HG03159 (cell line): ENCODE data around the gene RIPK1.
"Not testable (repeated sequence)": the region's sequence is repeated elsewhere in the genome, so short reads cannot be mapped to it uniquely, and the experiment has no call there.

ENCODE experiments used
- ATAC-seq: cut with Tn5 transposase; IDR thresholded peaks from one replicate; pipeline ENCODE4 v1.9.1; 2021; ENCODE audit warnings: mild to moderate bottlenecking, moderate library complexity; ENCODE audit not compliant: unreplicated experiment

RIPK1 gene

GRCh38 chr6:3133515-3133914, 65.2 kb downstream of the RIPK1 start:
- no peak for ATAC-seq

DNA sequence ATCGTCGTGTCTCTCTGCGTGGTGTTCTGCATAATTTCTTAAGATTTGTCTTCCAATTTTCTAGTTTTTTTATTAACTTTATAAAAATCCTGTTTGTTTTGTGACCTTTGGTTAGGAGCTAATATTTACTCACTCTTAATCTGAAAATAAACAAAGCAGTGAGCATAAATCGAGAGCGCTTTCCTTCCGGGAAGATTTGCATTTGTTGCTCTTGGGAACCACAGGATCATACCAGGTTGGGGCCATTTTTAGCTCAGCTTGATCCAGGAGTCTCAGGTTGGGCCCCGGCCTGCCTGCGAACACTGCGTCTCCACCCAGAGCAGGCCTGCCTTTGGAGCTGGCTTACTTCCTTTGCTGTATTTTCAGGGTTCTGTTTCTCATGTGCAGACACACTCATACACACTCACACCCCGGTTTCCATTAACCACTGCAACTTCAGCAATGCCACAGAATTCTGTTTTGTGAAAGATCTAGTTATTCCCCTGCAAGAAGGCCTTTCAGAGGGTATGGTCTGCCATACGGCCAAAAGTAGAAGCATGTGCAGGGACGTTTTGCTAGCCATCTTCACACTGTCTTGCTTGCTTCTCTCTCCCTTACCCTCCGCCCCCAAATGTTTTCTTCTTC, 67.5 kb downstream of the RIPK1 start:
- no peak for ATAC-seq

GRCh38 chr6:3136292-3137011, 68.2 kb downstream of the RIPK1 start:
- no peak for ATAC-seq

- ATAC-seq = no peak
These were observed 68.9 kb downstream of the RIPK1 start for GRCh38 chr6:3137057-3137777.

- ATAC-seq = not testable (repeated sequence)
These were observed 69.6 kb downstream of the RIPK1 start for GRCh38 chr6:3137873-3138272.

DNA sequence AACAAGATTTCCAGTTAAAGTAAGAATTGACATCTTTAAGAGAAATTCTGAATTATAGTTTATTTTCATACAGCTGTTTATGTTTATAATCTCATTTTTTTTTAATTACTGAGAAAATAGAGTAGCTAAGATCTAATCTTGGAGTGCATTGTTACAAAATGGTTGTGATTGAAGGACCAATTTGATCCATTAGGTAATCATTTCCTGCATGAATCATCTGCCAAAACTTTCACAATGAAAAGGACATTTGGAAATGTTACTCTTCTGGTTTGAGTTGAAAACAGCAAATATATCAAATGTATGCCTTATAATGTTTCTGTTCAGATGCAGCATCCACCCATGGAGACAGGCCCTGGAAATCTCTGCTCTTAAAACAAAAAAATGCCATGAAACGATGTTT, 70.0 kb downstream of the RIPK1 start:
- ATAC-seq = no peak

- ATAC-seq = no peak
These were observed 71.0 kb downstream of the RIPK1 start for GRCh38 chr6:3139090-3139903.

DNA sequence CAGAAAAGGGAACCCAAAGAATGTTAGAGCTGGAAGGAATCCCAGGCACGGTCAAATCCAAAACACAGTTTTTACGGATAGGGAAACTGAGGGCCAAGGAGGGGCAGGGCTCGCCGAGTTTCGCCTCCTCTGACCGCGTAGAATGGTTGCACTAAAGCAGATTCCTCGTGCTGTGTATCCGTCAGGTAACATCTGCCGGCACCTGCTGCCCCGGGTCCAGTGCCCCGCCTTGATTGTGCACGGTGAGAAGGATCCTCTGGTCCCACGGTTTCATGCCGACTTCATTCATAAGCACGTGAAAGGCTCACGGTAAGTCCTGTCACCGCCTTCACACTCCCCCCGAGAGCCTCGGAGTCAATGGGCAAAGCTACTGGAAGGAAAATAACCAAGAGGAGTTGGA, 71.9 kb downstream of the RIPK1 start:
- ATAC-seq = no peak

DNA sequence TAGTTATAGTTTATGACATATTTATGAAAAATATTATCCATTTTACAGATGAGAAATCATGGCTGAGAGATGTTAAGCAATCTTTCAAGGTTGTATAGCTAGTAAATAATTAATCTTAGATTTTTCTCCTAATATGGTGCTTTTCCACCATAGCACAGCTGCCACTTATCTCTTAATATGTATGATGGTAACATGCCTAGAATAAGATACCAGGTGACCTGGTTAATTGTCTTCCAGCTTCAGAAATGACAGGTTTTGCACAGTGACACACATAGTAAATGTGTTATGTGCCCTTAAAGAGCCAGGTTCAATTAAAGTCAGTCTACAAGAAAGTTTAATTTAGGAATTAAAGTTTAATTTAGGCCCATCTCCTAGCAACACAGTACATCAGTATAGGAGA, 74.2 kb downstream of the RIPK1 start:
- no peak for ATAC-seq

DNA sequence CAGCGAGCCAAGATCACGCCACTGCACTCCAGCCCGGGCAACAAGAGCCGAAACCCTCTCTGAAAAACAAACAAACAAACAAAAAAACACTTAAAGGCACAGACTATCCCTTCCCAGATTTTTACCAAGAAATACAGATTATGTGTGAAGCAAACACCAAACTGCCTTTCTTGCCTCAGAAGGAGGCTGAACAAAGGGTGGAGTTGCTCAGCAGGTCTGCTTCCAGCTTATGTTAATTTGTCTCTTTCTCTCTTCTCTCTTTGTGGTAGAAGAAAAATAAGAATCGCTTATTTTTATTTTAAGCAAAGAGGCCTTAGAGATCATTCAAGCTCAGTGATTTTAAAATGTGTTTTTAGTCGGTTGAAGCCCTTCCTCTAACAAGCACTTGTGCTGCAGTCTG, 74.9 kb downstream of the RIPK1 start:
- no peak for ATAC-seq

- ATAC-seq = no peak
These were observed 76.3 kb downstream of the RIPK1 start for GRCh38 chr6:3144571-3144970.

- ATAC-seq = no peak
These were observed 79.8 kb downstream of the RIPK1 start for GRCh38 chr6:3147914-3148757.

DNA sequence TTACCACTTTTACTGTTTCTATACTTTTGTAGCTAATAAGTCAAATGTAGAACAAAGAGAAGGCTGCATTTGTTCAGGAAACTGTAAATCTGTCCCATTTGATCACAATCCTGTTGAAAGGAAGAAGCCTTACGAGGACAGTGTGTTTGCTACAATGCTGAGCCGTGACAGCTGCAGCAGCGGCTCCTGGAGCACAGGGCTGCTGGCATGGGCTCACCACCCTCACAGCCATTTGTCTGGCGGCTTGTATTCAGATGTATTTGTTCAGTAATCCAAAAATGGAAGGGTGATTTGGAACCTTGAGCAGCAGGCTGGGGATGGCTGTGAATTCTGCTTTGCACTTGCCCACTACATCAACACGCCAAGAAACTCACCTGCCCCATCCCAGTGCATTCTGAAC, 83.4 kb downstream of the RIPK1 start:
- no peak for ATAC-seq

DNA sequence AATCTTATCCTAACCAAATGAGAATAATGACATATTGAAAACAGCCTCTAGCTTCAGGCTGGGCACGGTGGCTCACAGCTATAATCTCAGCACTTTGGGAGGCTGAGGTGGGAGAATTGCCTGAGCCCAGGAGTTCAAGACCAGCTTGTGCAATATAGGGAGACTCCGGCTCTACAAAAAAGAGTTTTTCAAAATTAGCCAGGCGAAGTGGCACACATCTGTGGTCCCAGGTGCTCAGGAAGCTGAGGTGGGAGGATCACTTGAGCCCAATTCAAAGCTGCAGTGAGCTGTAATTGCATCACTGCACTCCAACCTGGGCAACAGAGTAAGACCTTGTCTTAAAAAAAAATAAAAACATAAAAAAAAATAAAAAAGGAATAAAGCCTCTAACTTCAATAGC, 84.4 kb downstream of the RIPK1 start:
- no peak for ATAC-seq

DNA sequence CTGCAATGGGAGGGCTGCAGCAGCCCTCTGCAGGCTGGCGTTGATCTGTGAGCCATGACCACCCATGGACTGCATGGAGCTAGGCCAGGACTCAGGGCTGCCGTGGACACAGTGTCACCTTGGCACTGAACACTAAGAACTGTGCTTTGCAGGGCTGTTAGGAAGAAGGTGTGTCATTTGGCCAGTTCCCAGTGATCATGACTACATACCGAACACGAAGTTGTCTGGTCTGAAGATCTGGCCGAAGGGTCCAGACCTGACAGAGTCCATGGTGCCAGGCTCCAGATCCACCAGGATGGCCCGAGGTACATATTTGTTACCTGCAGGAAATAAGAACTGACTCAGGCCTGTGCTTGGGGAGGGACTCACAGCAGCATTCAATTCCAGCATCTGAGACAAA, 87.1 kb downstream of the RIPK1 start:
- not testable (repeated sequence) for ATAC-seq

DNA sequence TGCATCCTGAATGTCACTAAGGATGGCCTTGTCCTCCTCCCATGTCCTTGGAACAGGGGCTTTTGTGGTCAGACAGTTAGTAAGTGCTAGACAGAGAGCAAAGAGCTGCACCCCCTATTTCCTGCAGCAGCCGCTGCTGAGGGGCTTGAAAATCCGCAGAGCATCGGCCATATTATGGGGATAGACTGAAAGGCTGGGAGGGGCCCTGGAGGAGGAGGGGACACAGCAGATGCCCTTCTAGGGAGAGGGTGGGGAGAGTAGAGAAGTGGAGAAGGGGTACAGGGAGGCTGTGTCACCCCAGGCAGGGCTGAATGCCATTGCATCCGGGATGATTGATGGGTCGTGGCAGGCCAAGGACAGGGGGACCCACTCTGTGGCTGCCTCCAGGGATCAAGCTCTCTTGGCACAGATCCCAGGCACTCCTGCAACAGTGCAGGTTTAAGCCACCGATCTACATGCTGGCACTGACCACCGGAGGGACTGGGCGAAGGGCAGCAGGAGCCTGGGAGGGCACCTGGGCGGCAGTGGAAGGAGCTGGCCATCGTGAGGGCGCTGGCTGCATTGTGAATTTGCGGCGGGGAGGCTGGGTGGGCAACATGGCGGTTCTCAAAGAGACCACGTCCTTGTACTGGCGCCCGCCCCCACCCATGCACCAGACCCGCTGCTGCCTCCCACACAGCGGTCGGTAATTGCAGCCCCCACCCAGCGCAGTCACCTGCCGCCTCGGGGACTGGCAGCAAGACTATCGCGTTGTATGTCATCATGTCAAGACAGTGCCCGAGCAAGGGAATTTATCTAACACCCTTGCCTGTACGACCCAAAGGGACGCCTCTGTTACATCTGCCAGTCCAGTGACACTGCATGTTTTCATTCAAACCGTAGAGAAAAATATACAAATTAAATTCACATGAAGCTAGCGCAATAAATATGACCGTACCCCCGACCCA, 88.2 kb downstream of the RIPK1 start:
- ATAC-seq = peak; percentile 16

- peak; percentile 73 for ATAC-seq
These were observed 89.0 kb downstream of the RIPK1 start, which contains the start of gene TUBB2A for GRCh38 chr6:3157131-3157933. Gene TUBB2A (minus strand): TSS chr6:3157544. CDS start chr6:3157463, 81 bp downstream.
